Smooth muscle cell (in vitro differentiated cells): ENCODE data around the gene COLGALT1. TPM values are rescaled to one million over a fixed set of nuclear protein-coding genes. Genes with fewer than 3 reads are reported as not detected.
"Not testable (repeated sequence)": the region's sequence is repeated elsewhere in the genome, so short reads cannot be mapped to it uniquely, and the experiment has no call there.

Source experiments
- DNase-seq: peaks from one replicate; lab custom pipeline; 2025; ENCODE audit not compliant: unreplicated experiment; lab: John Stamatoyannopoulos, UW
- H2AFZ ChIP-seq: fragments of 200-600 bp; sonication (generic); 2 replicates; pipeline ENCODE4 v1.6.0; 2016; ENCODE audit warnings: antibody characterized with exemption, low read depth, mild to moderate bottlenecking
- H3F3A ChIP-seq: fragments of 200-600 bp; sonication (generic); 2 replicates; pipeline ENCODE4 v1.6.0; 2017; ENCODE audit warnings: antibody characterized with exemption, low read depth
- H3K27ac ChIP-seq: fragments of 200-600 bp; sonication (generic); 2 replicates; pipeline ENCODE4 v1.5.1; 2016; ENCODE audit warnings: low read depth, mild to moderate bottlenecking
- H3K27me3 ChIP-seq: fragments of 200-600 bp; sonication (generic); 2 replicates; pipeline ENCODE4 v1.6.1; 2016; ENCODE audit warnings: low read depth, mild to moderate bottlenecking
- H3K36me3 ChIP-seq: fragments of 200-600 bp; sonication (generic); 2 replicates; pipeline ENCODE4 v1.5.1; 2016; ENCODE audit warnings: low read depth
- H3K4me1 ChIP-seq: fragments of 200-600 bp; sonication (generic); 2 replicates; pipeline ENCODE4 v1.5.1; 2016; ENCODE audit warnings: low read depth
- H3K4me2 ChIP-seq: fragments of 200-600 bp; sonication (generic); 2 replicates; pipeline ENCODE4 v1.6.0; 2016; ENCODE audit warnings: mild to moderate bottlenecking
- H3K4me3 ChIP-seq: fragments of 200-600 bp; sonication (generic); 2 replicates; pipeline ENCODE4 v1.5.1; 2016; ENCODE audit warnings: mild to moderate bottlenecking
- H3K79me2 ChIP-seq: fragments of 200-600 bp; sonication (generic); 2 replicates; pipeline ENCODE4 v1.6.0; 2016; ENCODE audit warnings: low read depth, mild to moderate bottlenecking
- H3K9ac ChIP-seq: fragments of 200-600 bp; sonication (generic); 2 replicates; pipeline ENCODE4 v1.6.0; 2016; ENCODE audit warnings: low read depth
- H3K9me3 ChIP-seq: fragments of 200-600 bp; sonication (generic); replicated peaks from 2 replicates; pipeline ENCODE4 v1.5.1; 2016; ENCODE audit warnings: low read depth
- H4K20me1 ChIP-seq: fragments of 200-600 bp; sonication (generic); 2 replicates; pipeline ENCODE4 v1.6.0; 2016; ENCODE audit warnings: low read depth
- CTCF ChIP-seq: fragments of 200-600 bp; sonication (generic); IDR thresholded peaks from 2 replicates; pipeline ENCODE4 v1.5.1; 2017; ENCODE audit warnings: borderline replicate concordance, mild to moderate bottlenecking, antibody characterized with exemption; ENCODE audit not compliant: insufficient read depth, poor library complexity, severe bottlenecking
- WGBS: methylation state at CpG from one replicate; pipeline ENCODE4 v1.1.7; 2016; ENCODE audit warnings: low lambda C conversion rate; 5-methylcytosine and 5-hydroxymethylcytosine counted together
- polyA plus RNA-seq: library from polyadenylated mRNA; unstranded; fragments of >200 nt; fragmentation: Nextera tagmentation; extraction: Ambion mirVana; gene quantifications from 2 replicates; pipeline ENCODE4 v1.2.1, GENCODE V29; 2016
- total RNA-seq: library from RNA; depleted of rRNA; stranded (reverse); fragments of >200 nt; gene quantifications from 2 replicates; pipeline ENCODE4 v1.2.3, GENCODE V29; 2014

COLGALT1 gene
- total and polyA plus RNA-seq, 2 experiments from 2014 or later, result 126 to 151 TPM

GRCh38 chr19:17581211-17581874 lies 25.9 kb downstream of the COLGALT1 start:
- Histone ChIP-seq H3K79me2 (no peaks in the 10 kb centered on the region), H4K20me1 (peaks cover 30% of the 10 kb centered on the region), H3K27ac (no peak overlapping the region), H3K4me1 (no peaks in the 10 kb centered on the region), H3F3A (no peaks in the 10 kb centered on the region), H3K9ac (no peak overlapping the region), H3K36me3 (no peaks in the 10 kb centered on the region), H3K4me2 (no peak overlapping the region), H3K4me3 (no peak overlapping the region), H3K27me3 (no peaks in the 10 kb centered on the region), H3K9me3 (no peaks in the 10 kb centered on the region), H2AFZ (no peak overlapping the region)
- WGBS, result 98% methylated on average over 19 of the region's 19 CpGs
- TF ChIP-seq CTCF, result no peak
- no peak for DNase-seq

GRCh38 chr19:17582613-17583012 lies 27.2 kb downstream of the COLGALT1 start:
- Histone ChIP-seq H3K36me3 (no peaks in the 10 kb centered on the region), H3K9ac (no peak overlapping the region), H3K27me3 (no peaks in the 10 kb centered on the region), H3K9me3 (no peaks in the 10 kb centered on the region), H3K4me2 (no peak overlapping the region), H3K4me3 (no peak overlapping the region), H3F3A (no peaks in the 10 kb centered on the region), H2AFZ (no peak overlapping the region), H4K20me1 (peaks cover 27% of the 10 kb centered on the region), H3K27ac (no peak overlapping the region), H3K4me1 (no peaks in the 10 kb centered on the region), H3K79me2 (no peaks in the 10 kb centered on the region)
- WGBS, result 93% methylated on average over 8 of the region's 8 CpGs
- no peak for TF ChIP-seq CTCF
- no peak for DNase-seq

GRCh38 chr19:17584132-17584531 lies 28.7 kb downstream of the COLGALT1 start:
- Histone ChIP-seq H3K9ac (no peak overlapping the region), H2AFZ (no peak overlapping the region), H3K27me3 (no peaks in the 10 kb centered on the region), H3F3A (no peaks in the 10 kb centered on the region), H4K20me1 (peaks cover 21% of the 10 kb centered on the region), H3K79me2 (no peaks in the 10 kb centered on the region), H3K4me2 (no peak overlapping the region), H3K27ac (no peak overlapping the region), H3K9me3 (no peaks in the 10 kb centered on the region), H3K4me3 (no peak overlapping the region), H3K36me3 (no peaks in the 10 kb centered on the region), H3K4me1 (no peaks in the 10 kb centered on the region)
- no peak for DNase-seq
- WGBS, result 91% methylated on average over 3 of the region's 3 CpGs
- TF ChIP-seq CTCF, result no peak

GRCh38 chr19:17585395-17585794 lies 29.9 kb downstream of the COLGALT1 start:
- 66% methylated on average over 7 of the region's 7 CpGs for WGBS
- H3K79me2 ChIP-seq, H3K27me3 ChIP-seq, H3K4me1 ChIP-seq, H3K27ac ChIP-seq, H3F3A ChIP-seq, H3K4me3 ChIP-seq, DNase-seq, H3K9me3 ChIP-seq, H3K4me2 ChIP-seq, H3K9ac ChIP-seq, H3K36me3 ChIP-seq, H2AFZ ChIP-seq, H4K20me1 ChIP-seq: not testable (repeated sequence)
